Fibroblast of skin of right biceps (primary cell): ENCODE data around the gene TNS3.
A peak's percentile ranks its signal among the peaks of the same experiment; 100 is the strongest.

Experiments used
- DNase-seq: peaks from one replicate; pipeline ENCODE4 v3.0.0-alpha.2; 2013

Gene TNS3

GRCh38 chr7:47400001-47400400, 181.9 kb downstream of the TNS3 start:
- DNase-seq: no peak

GRCh38 chr7:47394751-47395252, 187.1 kb downstream of the TNS3 start:
- DNase-seq: no peak

- no peak for DNase-seq
Measured at GRCh38 chr7:47394216-47394615, 187.7 kb downstream of the TNS3 start.

GRCh38 chr7:47393406-47393805, 188.5 kb downstream of the TNS3 start:
- no peak for DNase-seq

- DNase-seq: peak; percentile 91
Measured at GRCh38 chr7:47392241-47392759, 189.6 kb downstream of the TNS3 start.

- DNase-seq: no peak
Measured at GRCh38 chr7:47391726-47392125, 190.2 kb downstream of the TNS3 start.

- no peak for DNase-seq
Measured at GRCh38 chr7:47390914-47391313, 191.0 kb downstream of the TNS3 start.

- no peak for DNase-seq
Measured at GRCh38 chr7:47389923-47390630, 191.8 kb downstream of the TNS3 start.

- DNase-seq: no peak
Measured at GRCh38 chr7:47389171-47389922, 192.6 kb downstream of the TNS3 start.

- DNase-seq: no peak
Measured at GRCh38 chr7:47387506-47387905, 194.4 kb downstream of the TNS3 start.

GRCh38 chr7:47386273-47386835, 195.6 kb downstream of the TNS3 start:
- DNase-seq: no peak

- no peak for DNase-seq
Measured at GRCh38 chr7:47385536-47386125, 196.3 kb downstream of the TNS3 start.

- no peak for DNase-seq
Measured at GRCh38 chr7:47384755-47385535, 197.0 kb downstream of the TNS3 start.

- DNase-seq: no peak
Measured at GRCh38 chr7:47383696-47384445, 198.0 kb downstream of the TNS3 start.

- DNase-seq: peak; percentile 68
Measured at GRCh38 chr7:47383072-47383471, 198.8 kb downstream of the TNS3 start.

GRCh38 chr7:47382200-47382599, 199.7 kb downstream of the TNS3 start:
- no peak for DNase-seq

GRCh38 chr7:47381134-47381495, 200.8 kb downstream of the TNS3 start:
- no peak for DNase-seq

GRCh38 chr7:47380325-47381133, 201.4 kb downstream of the TNS3 start:
- peak; percentile 46 for DNase-seq

GRCh38 chr7:47379629-47380324, 202.1 kb downstream of the TNS3 start:
- peak; percentile 84 for DNase-seq

- no peak for DNase-seq
Measured at GRCh38 chr7:47378728-47379395, 203.0 kb downstream of the TNS3 start.
